Erythroblast (primary cell): ENCODE data around the gene C6orf89.
A peak's percentile ranks its signal among the peaks of the same experiment; 100 is the strongest.

Experiments used
- DNase-seq, 2 experiments: peaks; one replicate each; lab custom pipeline; 2025; lab: John Stamatoyannopoulos, UW
- GATA1 ChIP-seq: IDR thresholded peaks from 2 replicates; pipeline ENCODE4 v1.6.1; 2011; ENCODE audit warnings: low read depth, mild to moderate bottlenecking, control low read depth, low read length, moderate library complexity
- POLR2A ChIP-seq: IDR thresholded peaks from 2 replicates; pipeline ENCODE4 v1.6.1; 2011; ENCODE audit warnings: mild to moderate bottlenecking, low read length

Gene C6orf89

DNA sequence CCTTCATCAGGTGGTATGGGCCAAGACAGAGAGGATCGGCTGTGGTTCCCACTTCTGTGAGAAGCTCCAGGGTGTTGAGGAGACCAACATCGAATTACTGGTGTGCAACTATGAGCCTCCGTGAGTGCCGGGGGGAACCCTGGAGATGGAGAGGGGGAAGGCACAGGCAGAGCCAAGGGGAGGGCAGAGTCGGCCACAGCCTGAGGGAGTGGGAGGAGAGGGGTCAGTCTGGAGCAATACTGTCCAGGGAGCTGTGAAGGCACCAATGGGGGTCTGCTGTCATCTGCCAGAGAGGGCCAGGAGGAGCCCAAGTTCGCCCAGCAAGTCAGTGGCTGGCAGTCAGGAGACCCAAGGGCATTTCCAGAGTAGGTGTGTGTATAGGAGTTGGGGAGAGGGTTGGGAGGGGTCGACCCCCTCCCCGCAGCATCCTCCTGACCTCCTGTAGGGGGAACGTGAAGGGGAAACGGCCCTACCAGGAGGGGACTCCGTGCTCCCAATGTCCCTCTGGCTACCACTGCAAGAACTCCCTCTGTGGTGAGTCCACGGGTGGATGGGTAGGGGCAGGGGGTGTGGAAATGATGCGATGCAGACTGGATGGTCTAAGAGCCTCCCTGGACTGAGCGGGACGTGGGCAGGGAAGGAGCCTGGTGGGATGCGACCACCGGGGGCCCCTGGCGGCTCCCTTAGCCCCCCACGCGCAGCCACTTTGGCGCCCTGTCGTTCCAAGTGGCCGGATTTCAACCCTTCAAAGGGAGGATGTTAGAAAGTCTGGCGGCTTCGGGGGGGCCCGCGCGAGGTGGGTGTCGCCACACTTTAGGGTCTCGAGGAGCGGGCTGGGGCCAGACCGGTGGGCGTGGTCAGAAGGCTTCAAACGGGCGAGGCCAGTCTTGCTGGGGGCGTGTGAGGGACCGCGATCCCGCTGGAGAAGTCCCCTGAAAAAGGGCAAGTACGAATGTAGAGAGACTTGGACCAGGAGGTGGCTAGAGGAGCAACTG lies 76.0 kb downstream of the C6orf89 start:
- TF ChIP-seq GATA1 (no peak), POLR2A (no peak)
- DNase-seq: peak in 1 of 2 experiments; percentile 23

DNA sequence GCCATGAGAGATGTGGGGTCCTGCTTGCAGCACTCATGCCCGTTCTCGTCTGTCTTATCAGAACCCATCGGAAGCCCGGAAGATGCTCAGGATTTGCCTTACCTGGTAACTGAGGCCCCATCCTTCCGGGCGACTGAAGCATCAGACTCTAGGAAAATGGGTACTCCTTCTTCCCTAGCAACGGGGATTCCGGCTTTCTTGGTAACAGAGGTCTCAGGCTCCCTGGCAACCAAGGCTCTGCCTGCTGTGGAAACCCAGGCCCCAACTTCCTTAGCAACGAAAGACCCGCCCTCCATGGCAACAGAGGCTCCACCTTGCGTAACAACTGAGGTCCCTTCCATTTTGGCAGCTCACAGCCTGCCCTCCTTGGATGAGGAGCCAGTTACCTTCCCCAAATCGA lies 77.1 kb downstream of the C6orf89 start:
- TF ChIP-seq GATA1 (no peak), POLR2A (no peak)
- DNase-seq: peak; percentile 56 to 74

DNA sequence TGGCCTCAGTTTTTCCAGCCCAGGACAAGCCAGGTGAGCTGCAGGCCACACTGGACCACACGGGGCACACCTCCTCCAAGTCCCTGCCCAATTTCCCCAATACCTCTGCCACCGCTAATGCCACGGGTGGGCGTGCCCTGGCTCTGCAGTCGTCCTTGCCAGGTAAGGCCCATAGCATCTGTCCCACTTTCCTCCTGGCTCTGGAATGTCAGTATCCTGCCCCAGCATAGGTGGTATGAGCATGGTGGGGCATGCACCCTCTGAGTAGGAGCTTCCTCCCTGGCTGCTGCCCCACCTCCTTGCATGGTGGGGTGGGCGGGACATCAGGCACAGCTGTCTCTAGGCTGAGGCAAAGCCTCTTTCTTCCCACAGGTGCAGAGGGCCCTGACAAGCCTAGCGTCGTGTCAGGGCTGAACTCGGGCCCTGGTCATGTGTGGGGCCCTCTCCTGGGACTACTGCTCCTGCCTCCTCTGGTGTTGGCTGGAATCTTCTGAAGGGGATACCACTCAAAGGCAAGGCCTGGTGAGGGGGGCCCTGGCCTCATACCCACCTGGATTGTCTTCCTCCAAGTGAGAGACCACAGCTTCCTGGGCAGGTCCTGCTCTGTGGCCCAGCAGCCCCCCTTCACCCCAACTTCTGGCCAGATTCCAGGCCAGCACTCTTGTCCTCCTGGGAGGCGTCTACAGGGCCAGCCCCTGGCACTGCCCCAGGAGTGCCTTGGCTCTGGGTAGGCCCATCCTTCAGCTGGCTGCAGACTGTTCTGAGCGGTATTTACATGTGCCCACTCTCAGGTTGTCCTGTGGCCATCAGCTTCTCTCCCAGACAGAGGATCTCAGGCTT lies 77.9 kb downstream of the C6orf89 start:
- TF ChIP-seq GATA1 (no peak), POLR2A (no peak)
- peak; percentile 23 to 29 for DNase-seq

DNA sequence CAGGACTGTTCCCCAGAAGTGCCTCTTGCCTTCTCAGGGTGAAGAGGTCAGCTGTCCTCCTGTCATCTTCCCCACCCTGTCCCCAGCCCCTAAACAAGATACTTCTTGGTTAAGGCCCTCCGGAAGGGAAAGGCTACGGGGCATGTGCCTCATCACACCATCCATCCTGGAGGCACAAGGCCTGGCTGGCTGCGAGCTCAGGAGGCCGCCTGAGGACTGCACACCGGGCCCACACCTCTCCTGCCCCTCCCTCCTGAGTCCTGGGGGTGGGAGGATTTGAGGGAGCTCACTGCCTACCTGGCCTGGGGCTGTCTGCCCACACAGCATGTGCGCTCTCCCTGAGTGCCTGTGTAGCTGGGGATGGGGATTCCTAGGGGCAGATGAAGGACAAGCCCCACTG lies 78.6 kb downstream of the C6orf89 start:
- no peak for TF ChIP-seq POLR2A
- TF ChIP-seq GATA1: no peak
- no peak for DNase-seq

DNA sequence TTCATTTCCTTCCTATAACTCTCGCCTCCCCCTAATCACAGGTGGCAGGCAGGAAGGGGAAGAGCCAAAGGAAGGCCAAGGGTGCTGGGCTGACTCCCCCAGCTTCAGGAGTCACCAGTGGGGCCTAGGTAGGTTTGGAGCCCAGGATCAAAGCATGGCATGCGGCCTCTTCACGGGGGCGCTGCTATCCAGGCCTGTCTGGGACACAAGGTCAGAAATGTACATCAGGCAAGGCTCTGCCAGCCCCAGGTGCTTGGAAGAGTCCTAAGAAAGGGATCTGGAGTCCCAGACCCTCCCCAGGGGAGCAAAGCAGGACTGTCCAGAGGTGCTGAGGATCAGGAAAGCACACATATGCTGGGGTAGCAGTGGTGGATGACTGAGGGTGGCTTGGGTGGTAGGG lies 79.2 kb downstream of the C6orf89 start:
- TF ChIP-seq GATA1 (no peak), POLR2A (no peak)
- no peak for DNase-seq

DNA sequence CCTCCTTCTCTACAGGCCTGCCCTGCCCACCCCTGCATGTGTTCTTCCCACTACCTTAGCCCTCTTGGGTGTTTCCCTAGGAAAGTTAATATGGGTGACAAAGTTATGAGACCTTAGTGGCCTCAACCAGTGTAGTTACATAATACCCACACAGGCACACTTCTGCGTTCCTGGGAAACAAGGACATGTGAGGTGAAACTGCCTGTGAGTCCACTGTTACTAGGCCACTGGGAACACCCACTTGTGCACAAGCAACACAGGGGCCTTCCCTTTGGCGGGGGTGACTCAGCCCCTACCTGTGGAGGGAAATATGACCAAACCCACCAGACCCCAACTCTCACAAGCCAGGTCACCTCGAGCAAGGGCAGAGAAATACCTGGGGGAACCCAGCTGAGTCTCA lies 81.5 kb downstream of the C6orf89 start:
- no peak for DNase-seq
- TF ChIP-seq POLR2A (no peak), GATA1 (no peak)

DNA sequence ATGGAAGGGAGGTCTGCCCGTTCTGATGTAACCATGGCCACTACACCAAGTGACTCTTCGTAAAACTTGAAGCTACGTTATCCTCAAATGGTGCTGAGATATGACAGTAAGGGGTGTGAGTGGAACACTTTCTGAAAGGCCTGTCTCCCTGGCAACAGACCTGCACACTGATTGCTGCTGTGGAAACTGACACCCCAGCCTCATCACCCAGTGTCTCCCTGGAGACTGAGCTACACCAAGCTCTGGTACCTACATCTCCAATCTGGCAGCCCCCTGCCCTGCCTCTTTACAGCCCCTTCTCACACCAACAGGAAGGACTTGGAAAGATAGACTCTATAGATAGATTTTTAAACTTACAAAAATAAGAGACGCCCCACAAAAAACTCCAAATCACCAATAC lies 82.0 kb downstream of the C6orf89 start:
- TF ChIP-seq GATA1 (no peak), POLR2A (no peak)

DNA sequence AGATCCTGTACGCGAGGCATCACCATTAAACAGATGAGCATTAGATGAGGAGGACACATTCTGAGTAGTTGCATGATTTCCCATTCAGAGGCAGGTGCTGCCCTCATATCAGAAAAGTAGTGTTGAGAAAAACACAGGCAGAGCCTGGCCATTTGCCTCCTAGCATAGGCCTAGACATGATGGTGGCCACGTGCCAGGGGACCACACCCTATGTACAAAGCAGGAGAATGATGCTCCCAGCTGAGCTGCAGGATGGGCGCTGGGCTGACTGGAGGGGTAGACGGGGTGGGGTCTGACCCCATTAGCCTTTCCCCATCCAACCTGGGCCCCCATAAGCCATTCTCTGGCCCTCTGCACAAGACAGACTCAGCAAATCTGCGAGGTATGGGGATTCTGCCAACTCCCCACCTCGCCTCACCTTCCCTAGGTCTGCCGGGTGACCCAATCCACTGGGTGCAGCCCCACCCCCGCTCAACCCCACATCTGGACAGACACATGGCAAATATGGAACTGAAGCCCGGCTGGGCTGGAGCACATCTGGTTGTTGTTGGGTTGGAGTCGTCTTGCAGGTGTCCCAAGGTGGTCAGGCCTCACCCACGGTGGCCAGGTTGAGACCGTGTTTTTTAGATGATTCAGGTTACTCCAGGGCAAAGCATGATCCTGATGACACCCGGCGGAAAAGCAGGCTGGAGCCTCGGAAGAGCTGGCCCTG lies 82.7 kb downstream of the C6orf89 start:
- peak; percentile 62 to 77 for DNase-seq
- TF ChIP-seq POLR2A (no peak), GATA1 (no peak)

More for the DNA sequence above, 82.0 kb downstream of the C6orf89 start:
- no peak for DNase-seq

DNA sequence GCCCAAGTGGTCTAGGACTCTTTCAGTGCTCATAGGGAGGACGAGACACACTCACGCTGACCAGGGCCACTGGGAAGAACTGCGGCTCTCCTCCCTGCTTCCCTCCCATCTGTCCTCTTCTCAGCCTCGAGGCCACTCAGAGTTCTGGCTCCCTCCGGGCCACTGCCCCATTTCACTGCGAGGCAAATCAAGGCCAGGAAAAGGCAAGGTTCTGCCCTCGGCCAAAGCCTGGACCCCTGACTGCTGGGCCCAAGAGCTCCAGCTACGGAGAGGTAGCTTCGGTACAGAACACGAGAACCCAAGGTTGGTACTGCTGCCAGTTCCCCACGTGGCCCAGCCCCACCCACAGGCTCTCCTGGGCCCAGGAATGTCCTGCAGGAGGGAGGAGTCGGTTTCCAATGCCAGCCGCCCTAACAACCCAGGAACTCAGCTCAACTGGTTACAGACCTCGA lies 83.5 kb downstream of the C6orf89 start:
- no peak for DNase-seq
- no peak for TF ChIP-seq POLR2A
- TF ChIP-seq GATA1: no peak

DNA sequence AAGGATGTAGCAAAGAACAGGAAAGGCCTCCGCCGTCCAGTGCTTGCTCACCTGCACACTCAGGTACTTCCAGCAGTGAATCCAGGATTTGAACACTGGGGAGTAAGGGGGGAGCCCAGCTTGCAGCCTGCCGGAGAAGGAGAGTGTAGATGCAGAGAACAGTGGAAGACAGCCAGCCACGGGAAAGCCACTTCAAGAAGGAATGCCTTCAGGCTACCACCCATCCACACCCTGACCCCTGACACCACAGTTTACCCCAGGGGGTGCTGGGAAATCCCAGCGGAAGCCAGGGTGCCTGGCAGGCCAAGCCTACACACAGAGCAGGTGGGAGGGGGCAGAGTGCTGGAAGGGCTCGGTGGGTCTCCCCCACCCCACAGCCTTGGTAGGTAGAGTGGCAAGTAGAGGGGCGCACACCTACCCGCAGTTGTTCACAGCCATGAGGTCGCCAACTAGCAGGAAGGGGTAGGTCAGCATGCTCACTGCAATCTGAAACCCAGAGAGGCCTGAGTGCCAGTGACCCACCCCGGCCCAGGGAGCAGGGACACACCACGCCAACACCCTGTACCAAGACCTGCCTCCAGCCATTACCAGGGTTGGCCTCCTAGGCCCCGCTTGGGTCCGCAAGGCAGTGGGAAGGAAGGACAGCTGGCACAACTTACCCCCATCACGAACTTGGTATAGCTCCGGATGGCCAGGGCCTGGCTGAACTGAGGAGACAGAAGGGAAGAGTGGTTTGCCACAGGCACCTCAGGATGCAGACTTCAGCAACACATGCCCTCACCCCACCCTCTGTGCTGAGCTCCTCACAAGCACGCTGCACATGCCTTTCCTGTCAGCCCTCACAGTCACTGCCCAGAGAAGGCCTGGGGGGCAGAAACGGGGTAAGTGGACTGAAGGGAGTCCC lies 84.5 kb downstream of the C6orf89 start:
- DNase-seq: no peak
- TF ChIP-seq GATA1: no peak
- TF ChIP-seq POLR2A: no peak

DNA sequence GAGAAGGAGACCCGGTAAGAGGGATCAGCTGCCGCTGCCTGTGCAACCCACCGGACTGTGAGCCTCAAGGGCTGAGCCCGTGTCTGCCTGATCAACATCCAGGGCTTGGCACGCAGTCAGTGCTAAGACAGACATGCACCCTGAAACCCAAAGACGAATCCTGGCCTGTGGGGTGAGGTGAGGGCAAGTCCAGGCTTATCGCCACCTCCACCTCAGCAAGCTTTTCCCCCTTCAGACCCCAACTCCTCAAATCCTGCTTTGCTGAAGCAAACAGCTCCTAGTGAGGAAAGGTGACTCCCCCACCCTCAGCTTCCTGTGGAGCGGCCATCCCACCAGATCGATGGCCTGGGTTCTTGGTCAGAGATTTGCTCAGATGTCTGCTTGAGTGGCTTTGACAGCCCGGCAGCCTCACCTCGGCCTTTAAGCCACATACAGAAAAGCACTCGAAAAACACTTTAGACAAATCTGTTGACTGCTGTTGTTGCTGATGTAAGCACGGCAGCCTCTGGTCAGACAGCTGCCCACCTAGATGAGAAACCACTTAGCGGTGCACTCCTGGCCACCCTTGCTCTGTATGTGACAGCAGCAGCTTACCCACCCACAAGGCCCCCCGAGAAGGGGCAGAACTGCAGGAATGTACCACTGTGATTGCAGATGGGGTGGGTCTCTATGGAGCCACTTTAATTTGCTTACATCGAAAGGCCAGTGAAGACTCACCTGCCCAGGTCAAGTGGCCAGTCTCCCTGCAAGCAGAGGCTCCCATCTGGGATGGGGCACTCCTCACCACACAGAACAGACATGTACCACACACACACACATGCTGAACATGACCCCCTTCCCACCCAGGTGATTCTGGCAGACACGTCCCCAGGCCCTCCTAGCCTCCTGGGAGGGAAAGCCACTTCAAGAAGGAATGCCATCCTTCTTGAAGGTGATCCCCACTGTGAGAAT lies 85.4 kb downstream of the C6orf89 start:
- no peak for DNase-seq
- TF ChIP-seq POLR2A (no peak), GATA1 (no peak)
